GM15510 (cell line): ENCODE measurements around the gene CDC42EP1.

ENCODE experiments used
- POLR2A ChIP-seq: IDR thresholded peaks from 3 replicates; pipeline ENCODE4 v1.6.1; 2011; ENCODE audit warnings: borderline replicate concordance; ENCODE audit not compliant: insufficient read length; ENCODE audit errors: extremely low read depth

Gene CDC42EP1

GRCh38 chr22:37565830-37566229 is 5.5 kb downstream of the CDC42EP1 start:
- no peak for TF ChIP-seq POLR2A

GRCh38 chr22:37566329-37566837 is 6.1 kb downstream of the CDC42EP1 start:
- no peak for TF ChIP-seq POLR2A

GRCh38 chr22:37566903-37567798 is 6.9 kb downstream of the CDC42EP1 start:
- TF ChIP-seq POLR2A, result no peak

GRCh38 chr22:37568012-37568411 is 7.7 kb downstream of the CDC42EP1 start:
- TF ChIP-seq POLR2A, result no peak

- no peak for TF ChIP-seq POLR2A
Measured at GRCh38 chr22:37568448-37569008, 8.2 kb downstream of the CDC42EP1 start.

GRCh38 chr22:37569009-37569920 is 9.0 kb downstream of the CDC42EP1 start:
- TF ChIP-seq POLR2A, result no peak

- TF ChIP-seq POLR2A, result no peak
Measured at GRCh38 chr22:37569921-37570660, 9.8 kb downstream of the CDC42EP1 start.

GRCh38 chr22:37570661-37570976 is 10.3 kb downstream of the CDC42EP1 start:
- no peak for TF ChIP-seq POLR2A

GRCh38 chr22:37571258-37571991 is 11.1 kb downstream of the CDC42EP1 start:
- no peak for TF ChIP-seq POLR2A

GRCh38 chr22:37571992-37572373 is 11.7 kb downstream of the CDC42EP1 start:
- TF ChIP-seq POLR2A, result no peak

GRCh38 chr22:37575490-37576003 is 15.3 kb downstream of the CDC42EP1 start:
- no peak for TF ChIP-seq POLR2A

- TF ChIP-seq POLR2A, result no peak
Measured at GRCh38 chr22:37578002-37578401, 17.7 kb downstream of the CDC42EP1 start.

GRCh38 chr22:37581504-37581903 is 21.2 kb downstream of the CDC42EP1 start:
- TF ChIP-seq POLR2A, result no peak

GRCh38 chr22:37582526-37582925 is 22.2 kb downstream of the CDC42EP1 start:
- TF ChIP-seq POLR2A, result no peak

GRCh38 chr22:37588546-37589215 is 28.4 kb downstream of the CDC42EP1 start:
- no peak for TF ChIP-seq POLR2A
